HG03442 (cell line): ENCODE measurements around the gene CHD2.
"Not testable (repeated sequence)": the region's sequence is repeated elsewhere in the genome, so short reads cannot be mapped to it uniquely, and the experiment has no call there.

ENCODE experiments used
- ATAC-seq: cut with Tn5 transposase; IDR thresholded peaks from one replicate; pipeline ENCODE4 v1.9.1; 2021; ENCODE audit warnings: mild to moderate bottlenecking, moderate library complexity; ENCODE audit not compliant: unreplicated experiment

The CHD2 gene

GRCh38 chr15:93046120-93046519, 146.0 kb downstream of the CHD2 start:
- no peak for ATAC-seq

GRCh38 chr15:93046721-93047120, 146.6 kb downstream of the CHD2 start:
- ATAC-seq: no peak

- no peak for ATAC-seq
Measured at GRCh38 chr15:93047621-93048425, 147.7 kb downstream of the CHD2 start.

- no peak for ATAC-seq
Measured at GRCh38 chr15:93048426-93048721, 148.2 kb downstream of the CHD2 start.

- ATAC-seq: no peak
Measured at GRCh38 chr15:93048759-93049161, 148.6 kb downstream of the CHD2 start.

- ATAC-seq: no peak
Measured at GRCh38 chr15:93049233-93049632, 149.1 kb downstream of the CHD2 start.

GRCh38 chr15:93049914-93050578, 149.9 kb downstream of the CHD2 start:
- no peak for ATAC-seq

- ATAC-seq: no peak
Measured at GRCh38 chr15:93050648-93051047, 150.5 kb downstream of the CHD2 start.

GRCh38 chr15:93051236-93052089, 151.3 kb downstream of the CHD2 start:
- ATAC-seq: no peak

GRCh38 chr15:93052090-93052879, 152.2 kb downstream of the CHD2 start:
- ATAC-seq: no peak

GRCh38 chr15:93055211-93055610, 155.1 kb downstream of the CHD2 start:
- ATAC-seq: no peak

- no peak for ATAC-seq
Measured at GRCh38 chr15:93056836-93057235, 156.7 kb downstream of the CHD2 start.

GRCh38 chr15:93057618-93058017, 157.5 kb downstream of the CHD2 start:
- ATAC-seq: no peak

GRCh38 chr15:93058128-93058527, 158.0 kb downstream of the CHD2 start:
- no peak for ATAC-seq

GRCh38 chr15:93058904-93059427, 158.8 kb downstream of the CHD2 start:
- no peak for ATAC-seq

- ATAC-seq: no peak
Measured at GRCh38 chr15:93059442-93059841, 159.3 kb downstream of the CHD2 start.

GRCh38 chr15:93060336-93061248, 160.5 kb downstream of the CHD2 start:
- no peak for ATAC-seq

- ATAC-seq: not testable (repeated sequence)
Measured at GRCh38 chr15:93062628-93063261, 162.6 kb downstream of the CHD2 start.

- no peak for ATAC-seq
Measured at GRCh38 chr15:93063262-93063671, 163.1 kb downstream of the CHD2 start.
